GM19468 (cell line): ENCODE measurements around the gene NXPE1.

Source experiments
- ATAC-seq: cut with Tn5 transposase; IDR thresholded peaks from one replicate; pipeline ENCODE4 v1.9.1; 2021; ENCODE audit warnings: mild to moderate bottlenecking, moderate library complexity, moderate number of reproducible peaks; ENCODE audit not compliant: unreplicated experiment; ENCODE audit errors: extremely low read depth

NXPE1 gene

DNA sequence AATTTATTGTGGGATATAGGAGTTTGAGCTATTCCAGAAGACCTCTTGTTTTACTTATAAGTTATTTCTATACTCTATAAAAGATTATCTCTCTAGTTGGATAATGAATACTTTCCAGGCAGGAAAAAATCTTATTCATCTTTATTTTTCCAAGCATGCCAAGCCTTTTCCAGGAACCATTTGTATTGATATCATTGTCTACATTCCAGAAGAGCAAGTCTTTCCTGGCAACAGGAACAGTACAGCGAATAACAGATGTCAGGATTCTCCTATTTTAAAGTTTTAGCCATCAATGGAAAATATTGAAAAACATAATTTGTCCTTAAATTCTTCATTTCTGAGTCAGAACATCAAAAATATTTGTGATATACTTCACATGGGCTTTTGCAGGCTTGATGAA lies 5.2 kb upstream of the NXPE1 start:
- ATAC-seq: no peak

DNA sequence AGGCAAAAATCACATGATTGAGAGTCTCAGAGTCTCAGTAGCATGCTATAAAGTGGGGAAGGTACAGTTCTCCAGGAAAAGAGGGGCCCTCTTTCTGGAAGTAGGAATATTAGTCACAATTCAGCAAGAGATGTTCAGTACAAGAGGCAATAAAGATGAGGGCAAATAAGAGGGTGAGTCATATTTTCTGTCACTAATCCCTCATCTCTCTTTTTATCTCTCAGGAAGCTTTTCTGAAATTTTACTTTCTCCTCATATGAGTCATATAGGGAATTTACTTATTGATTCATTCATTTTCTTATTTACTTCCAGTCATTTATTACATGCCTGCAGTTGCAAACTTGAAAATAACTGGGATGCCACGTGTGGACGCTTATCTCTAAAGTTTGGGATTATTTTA lies 3.4 kb upstream of the NXPE1 start:
- ATAC-seq: no peak

DNA sequence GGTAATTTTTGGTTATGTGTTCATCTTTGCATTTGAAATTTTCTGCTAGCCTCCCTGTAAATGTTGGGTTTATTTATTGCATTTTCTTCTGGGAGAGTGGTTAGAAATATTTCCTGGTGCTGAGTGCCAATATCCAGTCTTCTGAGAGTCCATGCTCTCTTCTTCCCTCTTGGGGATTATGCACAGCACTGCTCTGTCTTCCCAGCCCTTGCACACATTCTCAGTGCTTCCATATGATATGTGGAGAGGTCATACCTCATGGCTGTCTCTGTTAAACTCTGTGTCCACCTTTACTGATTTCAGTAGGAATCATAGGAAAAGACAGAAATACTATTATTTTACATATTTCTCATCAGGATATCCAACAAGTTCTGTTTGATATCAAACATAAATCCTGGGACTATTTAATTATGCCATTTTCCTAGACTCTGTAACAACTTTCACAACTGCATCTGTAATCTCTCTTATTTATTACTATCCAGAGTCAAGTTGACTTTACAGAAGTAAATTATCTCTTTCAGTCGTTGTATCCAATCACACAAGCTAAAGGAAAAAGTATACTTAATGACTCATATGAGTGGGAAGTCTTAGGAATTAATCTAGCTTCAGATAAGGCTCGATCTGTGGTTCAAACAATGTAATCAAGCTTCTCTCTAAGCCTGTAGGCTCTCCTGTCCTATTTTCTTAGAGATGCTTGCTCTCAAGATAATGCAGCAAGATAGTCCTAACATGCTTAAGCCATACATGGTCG lies 2.7 kb upstream of the NXPE1 start:
- ATAC-seq: no peak

DNA sequence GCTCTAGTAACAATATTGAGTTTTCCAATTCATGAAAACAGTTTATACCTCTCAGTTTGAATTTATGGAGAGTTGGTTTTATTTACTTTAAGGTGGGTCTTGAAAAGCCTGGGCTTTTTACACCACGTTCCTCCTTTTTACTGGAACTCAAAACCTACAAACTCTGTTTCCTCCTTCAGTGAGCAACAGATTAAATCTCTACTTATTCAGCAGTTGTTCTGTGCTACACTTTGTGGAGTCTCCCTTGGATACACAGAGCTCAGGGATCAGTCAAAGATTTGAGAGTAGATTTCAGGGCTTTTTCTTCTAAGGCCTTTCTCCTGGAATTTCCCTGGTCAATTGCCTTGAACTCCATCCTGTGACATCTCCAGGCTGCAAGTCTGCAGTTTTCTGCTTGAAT lies 3.5 kb downstream of the NXPE1 start:
- ATAC-seq: no peak

DNA sequence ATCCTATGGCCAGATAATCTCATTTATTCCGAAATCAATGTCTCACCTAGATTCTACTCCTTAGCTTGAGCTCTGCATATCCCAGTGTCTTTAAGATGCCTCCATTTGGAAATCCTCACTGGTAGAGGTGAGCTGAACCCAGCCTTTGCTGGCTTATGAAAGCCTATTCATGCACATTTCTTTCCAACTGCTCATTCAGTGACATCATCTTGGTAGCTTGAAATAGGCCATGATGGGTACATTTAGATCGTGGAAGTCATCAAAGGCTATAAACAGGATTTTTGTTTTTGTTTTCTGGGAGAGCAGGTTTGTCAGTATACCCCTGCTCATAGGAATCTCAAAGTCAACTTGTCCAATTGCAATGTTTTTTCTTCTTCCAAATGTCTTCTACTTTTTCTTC lies 6.0 kb downstream of the NXPE1 start:
- no peak for ATAC-seq

DNA sequence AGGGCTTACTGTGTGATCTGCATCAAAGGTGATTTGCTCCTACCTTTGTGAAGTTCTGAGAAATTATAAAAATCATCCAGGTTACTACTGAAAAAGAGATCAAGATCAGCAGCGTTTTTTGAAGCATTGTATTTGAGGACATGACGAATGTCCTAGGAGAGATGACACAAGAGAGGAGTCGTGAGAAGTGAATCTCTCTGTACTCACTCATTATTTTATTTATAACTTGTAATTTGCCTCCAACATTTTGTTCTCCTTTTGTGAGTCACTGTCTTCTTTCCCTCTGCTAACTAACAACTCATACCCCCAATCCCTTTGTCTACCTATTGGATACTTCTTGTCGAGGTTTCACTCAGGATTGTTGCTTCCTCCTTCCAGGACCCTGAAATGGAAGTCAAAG lies 8.6 kb downstream of the NXPE1 start:
- ATAC-seq: no peak

DNA sequence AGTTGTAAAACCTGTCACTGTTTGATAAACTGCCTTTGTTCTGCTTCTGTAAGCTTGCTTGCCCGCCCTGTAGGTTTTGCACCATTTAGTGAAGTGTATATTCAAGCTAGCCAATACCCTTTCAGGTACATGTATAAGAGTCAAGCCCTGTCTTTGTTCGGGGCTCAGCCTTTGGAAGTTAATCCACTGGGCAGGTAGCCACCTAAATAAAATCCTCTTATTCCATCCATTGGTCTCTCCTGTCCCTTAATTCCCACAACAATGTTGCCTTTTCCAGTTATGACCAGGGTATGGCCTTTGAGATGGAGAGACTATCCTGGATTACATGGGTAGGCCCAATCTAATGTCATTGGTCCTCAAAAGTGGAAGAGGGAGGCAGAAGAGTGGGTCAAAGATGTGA lies 34.0 kb downstream of the NXPE1 start:
- ATAC-seq: no peak

DNA sequence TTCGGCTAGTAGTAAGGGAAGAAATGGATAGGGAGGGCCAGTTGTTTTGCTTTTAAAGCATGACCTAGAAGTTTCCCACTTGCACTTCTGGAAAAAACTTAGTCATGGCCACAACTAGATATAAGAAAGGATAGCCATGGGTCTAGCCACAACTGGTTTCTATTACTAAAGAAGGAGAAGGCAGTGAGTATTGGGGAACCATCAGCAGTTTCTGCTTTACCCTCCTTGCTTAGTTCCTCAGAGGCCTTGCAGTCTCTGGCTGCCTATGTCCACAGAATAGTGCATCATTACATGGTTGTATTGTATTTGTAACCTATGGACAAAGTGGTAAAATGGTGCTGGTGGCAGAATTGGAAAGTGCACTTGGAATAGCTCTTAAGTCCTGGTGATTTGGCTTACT lies 35.6 kb downstream of the NXPE1 start:
- ATAC-seq: no peak

DNA sequence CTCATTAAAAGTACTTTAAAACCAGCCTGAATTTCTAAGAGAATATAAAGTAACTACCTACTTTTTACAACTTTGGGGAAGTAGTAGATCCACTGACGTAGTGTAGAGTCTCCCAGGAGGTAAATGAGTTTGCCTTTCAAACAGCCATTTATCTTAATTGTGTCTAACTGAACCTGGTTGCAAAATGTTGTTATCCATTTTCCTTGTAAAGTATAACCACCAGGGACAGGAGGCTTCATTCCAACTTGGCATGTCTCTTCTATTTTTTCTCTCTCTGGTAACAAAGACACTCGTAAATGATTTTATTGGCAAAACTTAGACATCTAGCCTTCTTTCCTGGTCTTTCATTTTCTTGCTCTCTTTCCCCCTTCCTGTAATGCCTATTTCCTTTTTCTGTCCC lies 36.9 kb downstream of the NXPE1 start:
- ATAC-seq: no peak

DNA sequence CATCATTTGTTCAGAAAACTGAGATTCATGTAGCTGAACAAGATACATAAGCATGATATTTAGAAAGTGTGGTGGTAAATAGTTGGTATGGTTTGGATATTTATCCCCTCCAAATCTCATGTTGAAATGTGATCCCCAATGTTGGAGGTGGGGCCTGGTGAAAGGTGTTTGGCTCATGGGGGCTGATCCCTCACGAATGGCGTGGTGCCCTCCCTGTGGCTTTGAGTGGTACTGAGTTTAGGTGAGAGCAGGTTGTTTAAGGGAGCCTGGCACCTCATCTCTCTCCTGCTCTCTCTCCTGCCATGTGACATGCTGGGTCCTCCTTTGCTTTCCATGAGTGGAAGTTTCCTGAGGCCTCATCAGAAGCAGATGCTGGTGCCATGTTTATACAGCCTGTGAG lies 48.1 kb downstream of the NXPE1 start:
- ATAC-seq: no peak

DNA sequence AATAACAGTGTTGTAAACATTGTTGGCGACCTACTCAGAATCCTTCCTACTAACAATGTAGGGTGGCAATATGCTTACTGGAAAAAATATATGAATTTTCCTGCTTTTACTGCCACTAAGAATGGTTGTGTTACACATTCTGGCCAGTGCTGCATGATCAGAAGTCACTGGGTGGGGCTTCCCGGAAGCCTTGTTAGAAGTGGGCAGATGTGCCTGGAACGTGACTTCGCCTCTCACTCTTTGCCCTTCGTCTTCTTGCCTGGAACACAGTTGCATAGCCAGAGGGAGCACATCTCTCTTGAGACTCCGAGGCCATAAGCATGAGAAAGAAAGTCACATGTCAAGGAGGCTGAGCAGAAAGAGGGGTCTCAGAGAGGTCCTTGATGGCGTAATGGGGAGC lies 48.6 kb downstream of the NXPE1 start:
- no peak for ATAC-seq

DNA sequence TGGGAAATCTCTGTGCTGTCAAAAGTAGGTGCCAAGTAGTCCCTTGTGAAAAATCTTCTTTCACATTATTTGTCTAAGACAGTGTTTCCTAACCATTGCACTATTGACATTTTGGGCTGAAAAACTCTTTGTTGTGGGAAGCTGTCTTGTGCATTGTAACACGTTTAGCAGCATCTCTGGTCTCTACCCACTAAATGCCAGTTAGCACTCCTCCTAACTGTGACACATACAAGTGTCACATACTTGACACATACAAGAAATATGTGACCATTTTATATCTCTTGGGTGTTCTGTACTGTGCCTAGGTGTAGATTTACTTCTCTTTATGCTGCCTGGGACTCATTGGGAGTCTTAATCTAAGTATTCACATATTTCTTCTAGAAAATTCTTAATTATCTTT lies 57.8 kb downstream of the NXPE1 start:
- no peak for ATAC-seq

DNA sequence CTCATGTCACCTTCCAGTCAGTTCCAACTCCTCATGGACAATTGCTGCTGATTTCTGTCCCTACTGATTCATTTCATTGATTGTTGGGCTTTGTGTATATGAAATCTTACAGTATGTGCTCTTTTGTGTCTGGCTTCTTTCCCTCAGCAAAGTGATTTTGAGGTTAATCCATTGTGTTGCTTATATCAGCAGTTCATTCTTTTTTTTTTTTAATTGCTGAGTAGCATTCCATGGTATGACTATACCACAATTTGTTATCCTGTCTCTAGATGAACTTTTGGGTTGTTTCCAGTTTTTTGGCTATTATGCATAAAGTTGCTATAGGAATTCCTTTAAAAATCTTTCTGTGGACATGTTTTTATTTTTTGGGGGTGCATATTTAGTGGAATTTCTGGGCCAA lies 59.9 kb downstream of the NXPE1 start:
- no peak for ATAC-seq

DNA sequence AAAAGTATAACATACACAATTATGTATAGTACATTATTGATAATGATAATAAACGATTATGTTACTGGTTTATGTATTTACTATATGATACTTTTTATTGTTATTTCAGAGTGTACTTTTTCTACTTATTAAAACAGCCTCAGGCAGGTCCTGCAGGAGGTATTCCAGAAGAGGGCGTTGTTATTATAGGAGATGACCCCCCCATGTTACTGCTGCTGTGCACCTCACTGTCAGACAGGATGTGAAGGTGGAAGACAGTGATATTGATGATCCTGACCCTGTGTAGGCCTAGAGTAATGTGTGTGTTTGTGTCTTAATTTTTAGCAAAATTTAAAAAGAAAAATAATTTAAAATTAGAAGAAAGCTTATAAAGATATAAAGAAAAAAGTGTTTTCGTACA lies 62.8 kb downstream of the NXPE1 start:
- ATAC-seq: no peak

DNA sequence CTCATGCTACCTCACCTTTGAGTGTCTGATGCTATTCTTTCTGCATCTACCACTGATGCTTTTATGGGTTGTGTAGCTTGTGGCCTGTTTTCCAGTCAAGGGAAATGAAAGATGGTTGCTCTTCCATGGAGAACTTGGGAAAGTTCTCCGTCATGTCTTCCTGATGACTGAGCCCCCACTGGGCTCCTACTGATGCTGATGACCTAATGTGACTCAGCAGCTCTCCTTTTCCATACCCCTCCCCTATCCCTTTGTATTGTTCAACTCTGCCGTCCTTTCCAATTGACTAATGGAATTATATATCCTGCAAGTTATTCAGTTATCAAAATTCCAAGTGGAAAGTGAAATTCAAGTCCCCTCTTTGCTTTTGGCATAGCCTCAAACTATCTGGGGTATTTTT lies 75.8 kb downstream of the NXPE1 start:
- ATAC-seq: no peak

DNA sequence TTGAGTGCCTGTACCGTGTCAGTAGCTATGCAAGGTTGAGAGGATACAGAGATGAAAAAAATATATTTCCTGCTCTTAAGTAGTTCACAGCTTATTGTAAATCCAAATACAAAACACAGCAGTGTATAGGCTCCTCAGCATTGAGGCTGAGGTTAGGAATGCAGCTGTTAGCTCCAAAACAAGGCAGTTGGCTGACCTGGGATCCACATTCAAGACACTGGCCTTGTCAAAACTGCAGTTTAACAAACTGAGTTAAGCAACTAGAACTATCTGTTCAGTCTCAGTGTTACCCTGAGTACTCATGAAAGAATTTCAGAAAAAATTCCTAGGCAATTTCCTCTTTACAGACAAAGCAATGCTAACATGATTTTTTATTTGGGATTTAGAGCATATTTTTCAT lies 77.6 kb downstream of the NXPE1 start:
- ATAC-seq: no peak

DNA sequence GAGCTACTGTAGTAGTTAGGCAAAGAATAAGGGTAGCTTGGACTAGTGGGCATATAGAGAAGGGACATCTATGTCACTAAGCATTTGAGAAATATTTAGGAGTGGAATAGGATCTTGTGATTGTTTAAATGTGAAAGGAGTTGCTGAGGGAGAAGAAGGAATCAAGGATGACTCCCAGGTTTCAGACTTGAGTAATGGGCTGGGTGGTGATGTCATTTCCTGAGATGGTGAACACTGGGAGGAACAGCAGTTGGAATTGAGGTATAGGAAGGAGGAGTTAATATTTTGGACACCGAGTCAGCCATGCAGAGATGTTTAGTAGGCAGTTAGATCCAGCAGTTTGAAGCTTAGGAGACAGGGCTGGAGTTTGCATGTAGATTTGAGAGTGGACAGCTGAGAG lies 80.3 kb downstream of the NXPE1 start:
- ATAC-seq: no peak

DNA sequence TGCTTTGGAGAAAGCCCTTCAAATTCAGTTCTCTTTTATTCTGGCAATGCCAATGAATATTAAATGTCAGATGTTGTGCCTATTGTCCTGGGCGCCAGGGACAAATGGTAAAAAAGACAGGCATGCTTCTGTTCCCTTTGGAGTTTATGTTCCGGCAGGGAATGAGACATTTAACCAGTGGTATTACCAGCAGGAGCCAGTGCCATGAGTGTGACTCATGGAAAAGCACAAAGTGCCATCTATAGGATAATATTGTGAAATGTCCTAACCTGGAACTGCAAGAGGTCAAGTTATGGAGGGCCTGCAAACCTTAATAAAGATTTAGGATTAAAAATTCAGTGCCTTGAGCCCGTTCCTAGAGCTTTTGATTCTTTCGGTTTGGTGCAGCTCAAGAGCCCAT lies 80.9 kb downstream of the NXPE1 start:
- ATAC-seq: no peak

DNA sequence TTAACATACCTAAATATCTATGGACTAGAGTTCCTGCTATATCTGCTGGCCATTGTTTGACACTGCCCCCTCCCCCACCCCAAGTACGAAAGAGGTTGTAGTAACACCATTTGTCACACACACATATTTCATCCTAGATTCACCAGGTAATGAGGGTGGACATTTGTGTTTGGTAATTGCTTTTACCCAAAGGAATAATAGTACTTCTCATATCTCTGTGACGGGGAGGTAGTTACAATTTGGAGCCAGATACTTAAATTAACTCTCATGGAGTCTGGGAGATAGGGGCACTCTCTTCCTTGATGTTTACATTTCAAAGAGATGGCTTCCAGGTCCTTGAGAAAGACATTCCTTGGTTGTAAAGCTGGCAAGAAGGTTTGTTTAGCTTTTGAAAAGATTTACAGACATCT lies 81.7 kb downstream of the NXPE1 start:
- no peak for ATAC-seq

DNA sequence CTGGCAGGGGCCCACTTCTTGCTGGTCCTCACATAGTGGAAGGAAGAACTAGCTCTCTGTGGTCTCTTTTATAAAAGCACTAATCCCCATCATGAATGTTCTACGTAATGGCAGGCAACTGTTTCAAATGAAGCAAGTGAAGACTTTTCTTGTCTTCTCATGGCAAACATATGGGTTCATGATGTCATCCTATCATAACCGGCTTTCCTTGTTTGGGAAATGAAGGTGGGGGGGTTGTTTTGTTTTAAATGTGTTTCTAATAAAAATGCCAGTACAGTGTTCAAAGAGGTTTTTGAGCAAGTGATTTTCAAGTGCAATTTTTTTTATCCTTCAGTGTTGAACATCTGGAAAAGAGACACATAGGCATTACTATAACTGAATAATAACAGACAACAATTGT lies 87.0 kb downstream of the NXPE1 start:
- ATAC-seq: no peak
